SIG-M5 treated with dmso at 0.1 percent for 504 hours (cell line): Measurements from ENCODE around the gene ADD3.

Source experiments
- DNase-seq: peaks from one replicate; lab custom pipeline; 2025; ENCODE audit not compliant: unreplicated experiment; lab: John Stamatoyannopoulos, UW

The ADD3 gene

GRCh38 chr10:110059925-110060324, 52.1 kb downstream of the ADD3 start:
- no peak for DNase-seq

DNA sequence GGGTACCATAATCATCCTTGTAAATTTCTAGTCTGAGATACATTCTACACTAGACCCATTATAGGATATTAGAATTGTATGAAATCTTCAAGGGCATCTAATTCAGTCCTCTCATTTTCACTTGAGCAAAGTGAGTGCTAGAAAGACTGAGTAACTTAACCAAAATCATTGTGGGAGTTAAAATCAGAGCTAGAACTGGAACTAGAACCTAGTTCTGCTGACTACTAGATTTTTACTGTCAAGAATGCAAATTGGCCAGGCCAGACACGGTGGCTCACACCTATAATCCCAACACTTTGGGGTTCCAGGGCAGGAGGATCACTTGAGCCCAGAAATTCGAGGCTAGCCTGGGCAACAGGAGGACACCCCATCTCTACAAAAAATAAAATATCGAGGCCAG, 53.9 kb downstream of the ADD3 start:
- no peak for DNase-seq

- no peak for DNase-seq
These were observed 57.5 kb downstream of the ADD3 start for GRCh38 chr10:110065269-110065668.

DNA sequence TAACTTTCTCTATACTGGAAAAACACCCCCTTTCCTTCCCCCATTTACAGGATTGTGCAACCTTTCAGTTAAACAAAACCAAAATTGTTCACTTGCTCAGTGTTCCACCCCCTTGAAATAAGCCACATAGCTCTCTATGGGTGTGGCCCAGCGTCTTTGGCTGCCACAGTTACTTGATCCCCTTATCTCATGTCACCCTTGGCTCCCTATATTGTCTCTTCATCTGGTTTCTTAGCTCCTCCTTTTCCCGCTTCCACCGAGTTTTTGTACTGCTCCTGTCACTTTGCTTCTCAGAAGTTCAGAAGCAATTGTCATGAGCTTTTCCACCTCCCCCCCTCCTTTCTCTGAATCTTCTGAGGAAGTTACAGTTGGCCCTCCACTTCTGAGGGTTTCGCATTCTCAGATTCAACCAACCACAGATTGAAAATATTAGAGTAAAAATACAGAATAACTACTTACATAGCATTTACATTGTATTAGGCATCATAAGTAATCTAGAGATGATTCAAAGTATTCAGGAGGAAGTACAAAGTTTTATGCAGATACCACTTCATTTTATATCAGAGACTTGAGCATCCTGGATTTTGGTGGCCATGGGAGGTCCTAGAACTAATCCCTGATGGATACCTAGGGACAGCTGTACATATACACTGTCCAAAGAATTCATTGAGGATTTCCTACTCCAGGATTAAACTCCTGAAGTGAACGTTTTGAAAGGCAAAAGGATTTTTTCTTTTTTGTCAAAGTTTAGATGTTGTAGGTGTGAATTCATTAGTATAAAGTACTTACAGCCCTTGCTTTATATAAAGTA, 60.4 kb downstream of the ADD3 start:
- peak; percentile 59 for DNase-seq

DNA sequence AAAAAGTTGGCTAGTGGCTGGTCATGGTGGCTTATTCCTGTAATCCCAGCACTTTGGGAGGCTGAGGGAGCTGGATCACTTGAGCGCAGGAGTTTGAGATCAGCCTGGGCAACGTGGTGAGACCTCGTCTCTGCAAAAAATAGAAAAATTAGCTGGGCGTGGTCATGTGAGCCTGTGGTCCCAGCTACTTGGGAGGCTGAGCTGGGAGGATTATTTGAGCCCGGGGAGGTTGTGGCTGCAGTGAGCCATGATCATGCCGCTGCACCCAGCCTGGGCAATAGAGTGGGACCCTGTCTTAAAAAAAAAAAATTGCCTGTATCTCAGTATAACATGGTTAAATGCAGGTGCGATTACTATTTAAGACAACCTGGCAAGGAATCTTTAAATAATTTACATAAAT, 61.0 kb downstream of the ADD3 start:
- DNase-seq: no peak

- DNase-seq: no peak
These were observed 61.8 kb downstream of the ADD3 start for GRCh38 chr10:110069502-110069982.

DNA sequence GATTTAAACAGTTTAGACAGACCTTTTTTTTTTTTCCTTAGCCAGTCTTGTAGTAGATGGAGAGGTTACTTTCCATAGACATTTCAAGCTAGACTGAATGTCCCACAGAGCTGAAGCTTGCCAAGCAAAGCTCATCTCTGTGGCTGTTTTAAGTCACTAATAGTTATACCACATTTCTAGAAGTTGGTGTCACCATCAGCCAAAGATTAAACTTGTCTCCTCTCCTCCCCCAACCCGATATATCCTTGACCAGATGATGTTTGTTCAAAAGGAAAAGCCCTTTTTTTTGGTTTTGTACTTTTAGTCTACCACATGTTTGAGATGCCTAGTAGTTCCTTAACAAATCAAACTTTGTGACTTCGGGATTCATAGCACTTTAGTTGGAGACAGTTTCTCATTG, 66.1 kb downstream of the ADD3 start:
- no peak for DNase-seq

GRCh38 chr10:110074298-110074697, 66.5 kb downstream of the ADD3 start:
- peak; percentile 8 for DNase-seq

DNA sequence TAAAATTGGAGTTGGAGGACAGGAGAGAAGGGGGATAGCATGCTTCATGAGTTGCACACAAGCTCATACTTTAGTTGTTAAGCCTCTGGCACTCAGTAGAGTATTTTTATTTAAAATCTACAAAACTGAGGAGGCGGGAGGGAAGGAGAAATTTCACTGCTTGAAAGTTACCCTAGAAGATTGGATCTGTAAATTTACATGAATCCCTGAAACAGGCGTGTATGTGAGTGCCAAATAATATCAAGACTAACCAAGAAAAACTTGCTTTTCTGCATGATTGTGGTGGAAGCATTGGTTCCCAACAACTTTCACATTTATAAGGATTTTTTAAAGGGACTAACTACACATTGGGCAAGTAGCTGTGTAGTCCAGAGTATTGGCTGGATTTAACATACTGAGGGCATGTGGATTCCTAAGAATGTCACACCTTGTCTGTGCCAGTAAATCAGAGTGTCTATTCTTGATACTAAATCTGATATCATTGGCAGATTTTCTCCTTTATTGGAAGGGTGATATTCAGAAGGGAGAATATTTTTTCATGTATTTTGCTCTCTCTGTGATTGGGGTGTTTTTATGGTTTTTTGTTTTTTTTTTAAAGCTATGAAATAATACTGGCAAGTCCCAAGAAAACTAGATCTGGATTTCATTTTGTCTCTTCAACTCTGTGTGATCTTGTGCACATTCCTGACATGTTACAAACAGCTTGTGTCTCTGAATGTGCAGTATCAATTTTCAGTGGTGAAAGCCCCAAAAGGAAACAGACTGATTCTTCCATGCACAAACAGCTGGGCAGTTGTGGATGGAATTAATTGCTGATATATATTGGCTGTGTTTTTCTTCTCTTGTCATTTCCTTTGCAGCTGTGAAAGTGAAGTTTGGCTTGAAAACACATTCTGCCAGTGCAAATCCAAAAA, 67.2 kb downstream of the ADD3 start:
- DNase-seq: no peak

DNA sequence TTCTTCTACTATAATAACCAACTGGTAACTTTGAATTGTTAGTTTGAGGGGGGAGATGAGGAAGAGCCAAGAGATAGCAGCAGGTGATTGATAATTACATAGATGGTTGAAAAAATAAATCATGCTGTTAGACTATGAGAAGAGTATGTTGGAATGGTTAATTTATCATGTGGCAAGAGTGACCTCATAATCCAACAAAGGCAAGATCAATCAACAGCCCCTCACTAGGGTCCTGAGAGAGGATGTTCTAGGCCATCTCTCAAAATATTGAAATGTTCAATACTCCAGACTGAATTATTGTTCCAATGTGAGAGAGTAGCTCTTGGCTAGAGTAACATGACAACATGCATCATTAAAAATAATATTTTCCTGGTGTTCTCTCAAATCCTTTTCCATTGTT, 67.9 kb downstream of the ADD3 start:
- DNase-seq: no peak

- peak; percentile 97 for DNase-seq
These were observed 69.0 kb downstream of the ADD3 start for GRCh38 chr10:110076559-110077318.

- DNase-seq: peak; percentile 83
These were observed 69.8 kb downstream of the ADD3 start for GRCh38 chr10:110077436-110078130.

- no peak for DNase-seq
These were observed 70.5 kb downstream of the ADD3 start for GRCh38 chr10:110078317-110078716.

DNA sequence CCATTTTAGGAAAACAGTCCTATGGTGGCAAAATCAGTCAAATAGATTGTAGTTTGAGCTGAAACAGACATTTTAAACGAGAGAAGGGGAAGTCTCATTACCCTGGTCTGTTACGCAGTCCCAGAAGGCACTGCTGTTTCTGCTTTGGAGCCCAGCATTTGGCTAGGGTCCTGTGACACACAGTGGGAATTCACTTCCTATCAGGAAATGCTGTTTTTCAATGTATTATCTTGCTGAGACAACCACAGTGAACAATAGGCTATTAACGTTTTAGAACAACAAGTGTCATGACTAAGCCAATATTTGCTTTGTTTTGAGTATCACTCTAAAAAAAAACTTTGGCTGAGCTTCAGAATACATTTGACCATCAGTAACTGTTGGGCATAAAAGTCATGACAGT, 74.1 kb downstream of the ADD3 start:
- DNase-seq: peak; percentile 38

- no peak for DNase-seq
These were observed 76.1 kb downstream of the ADD3 start for GRCh38 chr10:110083884-110084283.

DNA sequence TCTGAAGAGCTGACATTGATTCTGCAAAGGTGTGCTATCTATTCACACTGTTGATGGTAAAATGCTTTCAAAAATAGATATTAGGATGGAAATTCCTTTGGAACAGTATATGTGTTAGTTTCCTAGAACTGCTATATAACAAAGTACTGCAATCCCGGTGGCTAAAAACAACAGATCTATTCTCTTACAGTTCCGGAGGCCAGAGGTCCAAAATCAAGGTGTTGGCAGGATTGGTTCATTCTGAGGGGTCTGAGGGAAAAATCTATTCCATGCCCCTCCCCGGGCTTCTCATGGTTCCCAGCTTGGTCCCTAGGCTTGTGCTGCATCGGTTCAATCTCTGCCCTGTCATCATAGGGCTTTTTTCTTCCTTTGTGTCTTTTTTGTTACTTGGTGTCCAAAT, 79.9 kb downstream of the ADD3 start:
- DNase-seq: no peak

GRCh38 chr10:110088367-110089104, 80.8 kb downstream of the ADD3 start:
- DNase-seq: no peak

DNA sequence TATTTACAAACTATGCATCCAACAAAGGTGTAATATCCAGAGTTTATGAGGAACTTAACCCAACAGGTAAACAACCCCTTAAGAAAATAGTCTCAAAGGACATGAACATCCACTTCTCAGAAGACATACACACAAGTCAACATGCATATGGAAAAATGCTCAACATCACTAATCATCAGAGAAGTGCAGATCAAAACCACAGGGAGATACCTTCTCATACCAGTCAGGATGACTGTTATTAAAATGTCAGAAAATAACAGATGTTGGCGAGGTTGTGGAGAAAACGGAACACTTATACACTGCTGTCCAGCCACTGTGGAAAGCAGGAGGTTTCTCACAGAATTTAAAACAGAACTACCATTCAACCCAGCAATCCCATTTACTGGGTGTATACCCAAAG, 84.0 kb downstream of the ADD3 start:
- no peak for DNase-seq

GRCh38 chr10:110093722-110094121, 85.9 kb downstream of the ADD3 start:
- DNase-seq: no peak

- DNase-seq: no peak
These were observed 87.0 kb downstream of the ADD3 start for GRCh38 chr10:110094786-110095185.
